ENCODE results near the gene TNFAIP8L3.

- TF ChIP-seq, protein P1, sequence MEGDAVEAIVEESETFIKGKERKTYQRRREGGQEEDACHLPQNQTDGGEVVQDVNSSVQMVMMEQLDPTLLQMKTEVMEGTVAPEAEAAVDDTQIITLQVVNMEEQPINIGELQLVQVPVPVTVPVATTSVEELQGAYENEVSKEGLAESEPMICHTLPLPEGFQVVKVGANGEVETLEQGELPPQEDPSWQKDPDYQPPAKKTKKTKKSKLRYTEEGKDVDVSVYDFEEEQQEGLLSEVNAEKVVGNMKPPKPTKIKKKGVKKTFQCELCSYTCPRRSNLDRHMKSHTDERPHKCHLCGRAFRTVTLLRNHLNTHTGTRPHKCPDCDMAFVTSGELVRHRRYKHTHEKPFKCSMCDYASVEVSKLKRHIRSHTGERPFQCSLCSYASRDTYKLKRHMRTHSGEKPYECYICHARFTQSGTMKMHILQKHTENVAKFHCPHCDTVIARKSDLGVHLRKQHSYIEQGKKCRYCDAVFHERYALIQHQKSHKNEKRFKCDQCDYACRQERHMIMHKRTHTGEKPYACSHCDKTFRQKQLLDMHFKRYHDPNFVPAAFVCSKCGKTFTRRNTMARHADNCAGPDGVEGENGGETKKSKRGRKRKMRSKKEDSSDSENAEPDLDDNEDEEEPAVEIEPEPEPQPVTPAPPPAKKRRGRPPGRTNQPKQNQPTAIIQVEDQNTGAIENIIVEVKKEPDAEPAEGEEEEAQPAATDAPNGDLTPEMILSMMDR (IDR thresholded peaks at IDR 0.05) = no peak
- TF ChIP-seq FOSL2 (IDR thresholded peaks at IDR 0.05) (peak; percentile 50), FOSL2 (CRISPR knock-in tag; IDR thresholded peaks at IDR 0.05) (peak; percentile 82), CHD2 (IDR thresholded peaks at IDR 0.05; ENCODE audit: low read length, partially characterized antibody) (no peak), RCOR1 (IDR thresholded peaks at IDR 0.05; ENCODE audit: low read depth, low read length) (no peak), EP300 (IDR thresholded peaks at IDR 0.05) (no peak), MYC (IDR thresholded peaks at IDR 0.05; ENCODE audit: borderline replicate concordance, low read length) (no peak), ZFP36 (IDR thresholded peaks at IDR 0.05; ENCODE audit: borderline replicate concordance, partially characterized antibody) (no peak), RAD21 (conservative IDR thresholded peaks at IDR 0.05 in 1 of 2, IDR thresholded peaks at IDR 0.05 in 1 of 2) (peak in 1 of 2 experiments; percentile 26; a peak in 1 of 5 replicates), SMC3 (IDR thresholded peaks at IDR 0.05) (no peak), USF2 (IDR thresholded peaks at IDR 0.05) (no peak), BHLHE40 (IDR thresholded peaks at IDR 0.05; ENCODE audit: low read depth, low read length) (no peak), MAX (IDR thresholded peaks at IDR 0.05) (peak; percentile 51)
- TF ChIP-seq, protein P2, sequence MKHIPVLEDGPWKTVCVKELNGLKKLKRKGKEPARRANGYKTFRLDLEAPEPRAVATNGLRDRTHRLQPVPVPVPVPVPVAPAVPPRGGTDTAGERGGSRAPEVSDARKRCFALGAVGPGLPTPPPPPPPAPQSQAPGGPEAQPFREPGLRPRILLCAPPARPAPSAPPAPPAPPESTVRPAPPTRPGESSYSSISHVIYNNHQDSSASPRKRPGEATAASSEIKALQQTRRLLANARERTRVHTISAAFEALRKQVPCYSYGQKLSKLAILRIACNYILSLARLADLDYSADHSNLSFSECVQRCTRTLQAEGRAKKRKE (CRISPR knock-in tag; IDR thresholded peaks at IDR 0.05; ENCODE audit: low read depth) = no peak
- TF ChIP-seq, protein P3, sequence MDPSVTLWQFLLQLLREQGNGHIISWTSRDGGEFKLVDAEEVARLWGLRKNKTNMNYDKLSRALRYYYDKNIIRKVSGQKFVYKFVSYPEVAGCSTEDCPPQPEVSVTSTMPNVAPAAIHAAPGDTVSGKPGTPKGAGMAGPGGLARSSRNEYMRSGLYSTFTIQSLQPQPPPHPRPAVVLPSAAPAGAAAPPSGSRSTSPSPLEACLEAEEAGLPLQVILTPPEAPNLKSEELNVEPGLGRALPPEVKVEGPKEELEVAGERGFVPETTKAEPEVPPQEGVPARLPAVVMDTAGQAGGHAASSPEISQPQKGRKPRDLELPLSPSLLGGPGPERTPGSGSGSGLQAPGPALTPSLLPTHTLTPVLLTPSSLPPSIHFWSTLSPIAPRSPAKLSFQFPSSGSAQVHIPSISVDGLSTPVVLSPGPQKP (IDR thresholded peaks at IDR 0.05; ENCODE audit: low read depth, low read length) = no peak
Observed at GRCh38 chr15:51030649-51031316, 63.9 kb downstream of the TNFAIP8L3 start.
